Cortex of kidney (tissue), 1 donor: ENCODE measurements around the gene ADCY9.

Source experiments
- DNase-seq: peaks from one replicate; lab custom pipeline; 2025; lab: John Stamatoyannopoulos, UW

The ADCY9 gene

GRCh38 chr16:4003576-4003975, 112.7 kb downstream of the ADCY9 start:
- DNase-seq: no peak

DNA sequence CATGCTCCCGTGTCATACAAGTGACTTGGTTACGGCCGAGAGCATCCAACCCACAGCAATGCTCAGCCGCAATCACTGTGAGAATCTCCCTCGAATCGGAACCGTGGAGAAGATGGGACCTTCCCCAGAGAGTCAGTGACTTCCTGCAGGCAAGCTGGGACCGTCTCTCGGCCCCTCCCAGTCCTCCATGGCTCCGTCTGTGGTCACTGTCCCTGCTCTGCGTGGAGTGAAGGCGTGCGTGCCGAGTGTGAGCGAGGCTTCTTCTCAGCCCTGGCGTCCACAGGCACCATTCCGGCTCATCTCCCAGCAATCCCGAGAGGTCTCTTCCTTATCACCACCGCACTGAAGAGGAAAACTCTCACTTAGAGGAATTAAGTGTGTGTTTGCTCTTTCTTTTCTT, 113.1 kb downstream of the ADCY9 start:
- DNase-seq: no peak

DNA sequence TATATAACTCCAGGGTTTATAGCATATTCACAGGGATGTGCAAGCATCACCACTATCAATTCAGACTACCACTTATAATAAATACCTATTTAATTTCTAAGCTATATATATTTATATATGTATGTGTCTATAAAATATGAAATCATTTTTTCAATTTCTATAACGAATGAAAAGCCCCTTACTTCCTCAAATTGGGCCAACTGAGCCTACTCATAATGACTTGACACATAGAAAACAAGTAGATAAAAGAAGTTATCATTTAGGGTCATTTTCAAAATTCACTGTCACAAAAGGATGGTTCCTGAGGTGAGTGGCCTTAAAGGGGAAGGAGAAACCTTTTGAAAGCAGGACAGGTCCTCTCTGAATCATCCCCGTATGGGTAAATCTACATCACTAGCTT, 114.1 kb downstream of the ADCY9 start:
- no peak for DNase-seq

DNA sequence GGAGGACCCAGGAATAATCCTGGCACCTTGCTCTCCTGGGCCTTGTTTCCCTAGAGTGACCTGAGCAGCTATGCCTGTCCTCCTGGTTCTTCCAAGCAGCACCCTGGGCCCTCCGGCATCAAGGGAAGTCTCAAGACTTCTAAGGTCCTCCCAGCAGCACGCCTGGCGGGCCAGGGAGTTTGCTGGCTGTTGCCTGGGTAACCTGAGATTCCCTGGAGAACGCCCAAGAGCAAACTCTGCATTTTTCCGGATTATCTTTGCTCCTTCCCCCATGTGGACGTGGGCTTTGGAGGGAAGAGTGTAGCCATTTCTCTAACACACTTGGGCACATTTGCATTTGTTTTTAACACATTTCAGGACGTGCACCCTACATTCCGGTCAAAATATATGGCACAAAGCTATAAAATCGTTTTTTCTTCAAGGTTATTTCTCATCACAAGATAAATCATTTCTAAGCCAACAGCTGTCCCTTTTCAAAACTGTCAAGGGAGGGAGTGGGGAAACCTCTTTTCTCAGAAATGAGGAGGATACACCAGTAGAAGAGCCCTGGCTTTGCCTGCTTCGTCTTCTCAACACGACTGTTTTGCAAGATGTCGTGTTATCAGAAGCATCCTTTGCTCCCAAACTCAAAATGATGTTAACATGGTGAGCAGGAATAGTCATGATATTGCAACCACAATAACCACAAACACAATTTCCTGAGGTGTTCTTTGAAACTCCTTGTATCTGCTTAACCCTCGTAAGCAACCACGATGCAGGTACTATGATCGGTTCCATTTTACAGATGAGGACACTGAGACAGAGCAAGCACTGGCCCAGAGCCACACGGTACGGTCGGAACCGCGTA, 116.5 kb downstream of the ADCY9 start:
- no peak for DNase-seq

- no peak for DNase-seq
Observed at GRCh38 chr16:3998793-3999478, 117.3 kb downstream of the ADCY9 start.

- no peak for DNase-seq
Observed at GRCh38 chr16:3997231-3997841, 118.9 kb downstream of the ADCY9 start.

DNA sequence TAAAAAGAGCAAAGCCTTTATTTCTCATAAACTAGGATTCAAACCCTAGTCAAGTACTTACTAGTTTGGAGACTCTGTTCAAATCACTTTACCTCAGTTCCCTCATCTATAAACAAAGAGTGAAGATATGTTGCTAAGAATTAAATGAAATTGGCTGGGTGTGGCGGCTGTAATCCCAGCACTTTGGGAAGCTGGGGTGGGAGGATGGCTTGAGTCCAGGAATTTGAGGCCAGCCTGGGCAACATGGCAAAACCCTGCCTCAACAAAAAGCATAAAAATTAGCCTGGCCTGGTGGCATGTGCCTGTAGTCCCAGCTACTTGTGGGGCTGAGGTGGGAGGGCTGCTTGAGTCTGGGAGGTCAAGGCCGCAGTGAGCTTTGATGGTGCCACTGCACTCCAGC, 121.2 kb downstream of the ADCY9 start:
- no peak for DNase-seq

DNA sequence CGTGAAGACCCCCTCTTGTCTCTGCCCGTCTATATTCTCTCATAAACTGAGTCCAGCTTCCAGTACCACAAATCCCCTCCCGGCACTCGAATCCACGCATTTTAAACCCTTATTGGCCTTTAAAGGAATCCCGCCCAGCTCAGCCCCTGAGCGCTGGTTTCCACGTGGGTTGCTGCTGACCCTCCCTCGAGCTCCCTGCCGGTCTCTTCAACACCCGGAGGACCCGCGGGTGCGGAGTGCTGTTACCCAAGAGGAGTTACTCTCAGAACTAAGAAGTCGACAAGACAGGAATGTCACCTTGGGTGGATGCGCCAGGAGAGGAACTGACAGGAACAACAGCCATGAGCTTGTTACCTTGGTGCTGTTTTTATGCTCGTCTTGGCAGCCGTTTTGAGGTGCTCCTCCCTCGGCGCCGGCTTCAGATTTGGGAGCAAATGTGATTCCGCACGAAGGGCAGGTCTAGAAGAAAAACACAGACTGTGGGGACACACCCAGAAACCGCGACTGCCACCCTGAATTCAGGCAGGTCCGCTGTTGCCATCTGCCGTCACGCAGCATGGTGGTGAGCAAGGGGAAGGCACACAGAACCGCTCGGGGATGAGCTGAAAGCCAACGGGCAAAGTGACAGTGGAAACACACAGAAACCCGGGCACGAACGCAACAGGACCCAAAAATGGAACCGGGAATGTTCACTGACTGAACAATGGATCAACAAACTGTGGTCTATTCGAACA, 123.0 kb downstream of the ADCY9 start:
- no peak for DNase-seq

DNA sequence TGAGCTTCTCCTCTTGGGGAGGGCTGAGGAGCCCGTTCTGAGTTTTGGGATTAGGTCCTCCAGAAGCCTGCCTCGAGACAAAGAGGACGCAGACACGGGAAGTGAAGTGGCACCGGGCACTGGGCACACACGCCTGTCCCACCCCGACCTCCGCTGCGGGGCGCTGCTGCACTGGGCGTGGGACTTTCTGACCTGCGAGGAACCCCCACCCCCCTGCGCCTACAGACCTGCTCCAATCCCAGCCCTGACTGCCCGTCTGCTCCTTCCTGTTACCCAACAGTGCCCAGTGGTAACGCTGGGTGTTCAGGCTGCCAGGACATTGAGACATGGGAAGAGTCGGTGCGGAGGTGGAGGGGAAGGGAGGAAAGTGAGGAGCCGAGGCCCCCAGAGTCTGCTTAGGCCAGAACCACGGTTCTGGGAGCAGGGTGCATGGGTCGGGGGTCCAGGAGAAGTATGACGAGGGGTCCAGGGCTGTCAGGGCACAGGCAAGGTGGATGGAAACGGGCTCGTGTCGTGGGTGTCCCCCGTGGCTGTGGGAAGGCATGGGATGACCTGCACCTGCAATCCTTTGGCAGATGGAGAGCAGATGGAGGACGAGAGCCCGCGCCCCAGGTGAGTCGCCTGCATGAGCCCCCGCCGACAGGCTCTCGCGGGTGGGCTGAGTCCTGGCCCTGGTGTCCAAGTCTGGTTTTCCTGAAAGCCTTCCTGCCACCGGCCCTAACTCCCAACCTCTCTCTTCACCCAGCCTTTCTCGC, 123.8 kb downstream of the ADCY9 start:
- DNase-seq: no peak

GRCh38 chr16:3988824-3989223, 127.4 kb downstream of the ADCY9 start:
- no peak for DNase-seq

GRCh38 chr16:3988011-3988410, 128.2 kb downstream of the ADCY9 start:
- DNase-seq: no peak

GRCh38 chr16:3987231-3987630, 129.0 kb downstream of the ADCY9 start:
- DNase-seq: no peak

GRCh38 chr16:3986235-3986544, 130.1 kb downstream of the ADCY9 start:
- DNase-seq: no peak

DNA sequence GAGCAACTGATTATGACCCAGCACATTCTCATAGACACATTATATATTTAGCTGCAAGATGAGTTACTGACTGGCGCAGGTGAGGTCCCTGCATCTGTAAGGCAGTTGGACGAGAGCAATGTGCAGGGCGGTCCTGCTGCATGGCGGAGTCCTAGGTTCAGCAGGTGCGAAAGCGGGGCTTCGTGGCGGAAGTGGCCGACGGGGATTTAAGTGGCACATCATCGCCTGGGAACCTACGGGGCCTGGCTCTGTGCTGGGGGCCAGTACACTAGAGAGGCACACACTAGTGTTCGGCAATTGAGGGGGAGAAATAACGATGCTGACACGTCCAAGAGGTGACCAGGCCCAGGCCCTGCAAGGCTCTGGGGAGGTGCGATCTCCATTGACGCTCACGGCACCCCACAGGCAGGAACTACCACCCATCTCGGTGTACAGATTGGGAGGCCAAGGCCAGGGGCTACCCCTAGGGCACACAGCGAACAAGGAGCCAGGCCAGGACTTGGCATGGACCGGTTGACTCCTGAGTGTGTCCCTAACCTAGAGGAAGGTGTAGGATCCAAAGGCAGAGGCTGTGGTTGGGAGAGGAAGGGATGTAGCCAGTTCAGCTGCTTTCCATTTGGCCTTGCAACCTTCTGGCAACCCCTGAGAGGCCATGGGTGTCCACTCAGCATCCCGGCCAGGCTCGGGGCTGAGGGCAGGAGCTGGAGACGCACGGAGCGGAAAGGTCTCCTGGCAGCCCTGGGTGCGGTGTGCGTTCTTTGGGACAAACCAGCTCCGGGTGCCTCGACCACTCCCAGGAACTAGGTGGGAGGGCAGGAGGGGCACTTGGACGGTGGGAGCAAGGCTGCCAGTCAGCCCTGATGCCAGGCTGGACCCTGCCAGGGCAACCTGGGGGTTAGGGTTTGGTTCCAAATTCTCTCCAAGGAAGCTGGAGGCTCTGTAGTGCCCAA, 131.9 kb downstream of the ADCY9 start:
- DNase-seq: no peak

DNA sequence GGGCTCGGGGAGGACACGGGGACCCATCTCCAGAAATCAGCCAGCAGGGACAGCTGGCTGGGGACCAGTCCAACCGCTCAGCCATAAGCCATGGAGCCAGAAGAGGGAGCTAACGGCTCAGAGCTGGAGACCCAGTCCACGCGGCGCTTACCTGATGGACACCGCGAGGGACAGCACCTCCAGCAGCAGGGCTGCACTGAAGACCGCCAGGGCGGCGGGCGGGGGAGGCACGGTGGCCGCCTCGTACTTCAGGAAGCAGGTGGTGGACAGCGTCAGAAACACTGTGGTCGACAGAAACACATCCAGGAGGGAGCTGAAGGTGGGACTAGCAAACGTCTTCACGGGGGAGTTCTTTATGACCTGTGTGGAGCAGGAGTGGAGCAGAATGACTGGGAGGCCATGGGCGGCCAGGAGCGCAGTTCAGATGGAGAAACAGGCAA, 133.1 kb downstream of the ADCY9 start:
- DNase-seq: no peak

GRCh38 chr16:3982216-3982615, 134.0 kb downstream of the ADCY9 start:
- DNase-seq: no peak

GRCh38 chr16:3980253-3981111, 135.8 kb downstream of the ADCY9 start:
- no peak for DNase-seq

- no peak for DNase-seq
Observed at GRCh38 chr16:3979518-3979917, 136.7 kb downstream of the ADCY9 start.

DNA sequence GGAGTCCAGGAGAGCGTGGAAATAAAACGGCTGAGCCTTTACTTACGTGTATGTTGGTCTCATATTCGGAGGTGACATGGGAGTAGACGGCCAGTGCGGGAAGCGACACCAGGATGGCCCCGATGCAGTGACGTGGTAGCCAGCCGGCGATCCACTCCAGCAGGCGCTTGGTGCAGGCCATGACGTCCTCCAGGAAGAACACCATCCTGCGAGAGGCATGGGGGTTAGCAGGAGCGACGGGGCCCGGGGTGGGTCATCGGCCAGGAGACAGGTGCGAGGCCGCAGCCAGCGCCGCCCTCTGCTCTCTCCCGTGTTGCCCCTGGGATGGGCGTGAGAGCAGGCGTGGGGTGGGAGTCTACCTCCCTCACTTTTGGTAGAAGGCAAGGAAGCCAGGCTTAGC, 137.2 kb downstream of the ADCY9 start:
- DNase-seq: no peak

DNA sequence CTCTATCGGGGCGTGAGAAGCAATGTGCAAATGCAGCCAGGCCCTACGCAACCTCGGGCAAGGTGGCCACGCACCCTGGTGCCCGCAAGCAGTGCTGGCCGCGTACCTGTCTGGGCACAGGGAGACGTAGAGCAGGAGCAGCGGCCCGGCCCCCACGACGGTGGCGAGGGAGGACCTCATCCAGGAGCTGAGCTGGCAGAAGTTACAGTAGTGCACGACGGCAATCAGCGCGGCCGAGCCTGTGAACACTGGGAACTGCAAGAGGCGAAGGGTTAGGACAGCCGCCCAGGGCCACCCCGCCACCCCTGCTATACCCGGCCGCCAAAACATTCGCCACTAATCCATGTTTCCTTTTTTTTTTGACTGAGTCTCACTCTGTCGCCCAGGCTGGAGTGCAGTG, 138.9 kb downstream of the ADCY9 start:
- DNase-seq: no peak
